ENCODE results near the gene CDH3. TPM values are rescaled to one million over a fixed set of nuclear protein-coding genes. Genes with fewer than 3 reads are reported as not detected.

The CDH3 gene
- total RNA-seq, 1 donor from 2014 or later: 14.1 TPM

- Histone ChIP-seq H3K36me3 (ENCODE audit: insufficient read depth, low read length) (no peaks in the 10 kb centered on the region), H3K4me2 (ENCODE audit: low read length) (no peak overlapping the region), H3K27me3 (ENCODE audit: insufficient read depth, low read length) (no peaks in the 10 kb centered on the region), H2AFZ (ENCODE audit: low read depth, low read length) (no peak overlapping the region), H3K4me1 (ENCODE audit: insufficient read depth, low read length) (no peaks in the 10 kb centered on the region), H3K27ac (ENCODE audit: low read depth, low read length) (no peak overlapping the region), H3K9ac (ENCODE audit: low read length) (no peak overlapping the region), H3K79me2 (ENCODE audit: insufficient read depth, low read length) (no peaks in the 10 kb centered on the region), H4K20me1 (ENCODE audit: insufficient read depth, low read length) (no peaks in the 10 kb centered on the region), H3K4me3 (ENCODE audit: insufficient read depth, low read depth, low read length) (no peak overlapping the region), H3K9me3 (ENCODE audit: insufficient read depth, low read depth, low read length) (peaks cover 7% of the 10 kb centered on the region)
- FAIRE-seq (no peak), DNase-seq (ENCODE audit: low read depth) (peak; percentile 55)
- no peaks in the 10 kb centered on the region for H3K4me1 Mint-ChIP-seq (ENCODE audit: low read depth, unreplicated experiment)
- H3K27me3 Mint-ChIP-seq (ENCODE audit: low read depth, unreplicated experiment): peaks cover 17% of the 10 kb centered on the region
- peaks cover 13% of the 10 kb centered on the region for H3K9me3 Mint-ChIP-seq (ENCODE audit: unreplicated experiment)
- TF ChIP-seq EZH2 (IDR thresholded peaks at IDR 0.05; ENCODE audit: insufficient read depth, low read length): no peak
- TF ChIP-seq, protein P1, sequence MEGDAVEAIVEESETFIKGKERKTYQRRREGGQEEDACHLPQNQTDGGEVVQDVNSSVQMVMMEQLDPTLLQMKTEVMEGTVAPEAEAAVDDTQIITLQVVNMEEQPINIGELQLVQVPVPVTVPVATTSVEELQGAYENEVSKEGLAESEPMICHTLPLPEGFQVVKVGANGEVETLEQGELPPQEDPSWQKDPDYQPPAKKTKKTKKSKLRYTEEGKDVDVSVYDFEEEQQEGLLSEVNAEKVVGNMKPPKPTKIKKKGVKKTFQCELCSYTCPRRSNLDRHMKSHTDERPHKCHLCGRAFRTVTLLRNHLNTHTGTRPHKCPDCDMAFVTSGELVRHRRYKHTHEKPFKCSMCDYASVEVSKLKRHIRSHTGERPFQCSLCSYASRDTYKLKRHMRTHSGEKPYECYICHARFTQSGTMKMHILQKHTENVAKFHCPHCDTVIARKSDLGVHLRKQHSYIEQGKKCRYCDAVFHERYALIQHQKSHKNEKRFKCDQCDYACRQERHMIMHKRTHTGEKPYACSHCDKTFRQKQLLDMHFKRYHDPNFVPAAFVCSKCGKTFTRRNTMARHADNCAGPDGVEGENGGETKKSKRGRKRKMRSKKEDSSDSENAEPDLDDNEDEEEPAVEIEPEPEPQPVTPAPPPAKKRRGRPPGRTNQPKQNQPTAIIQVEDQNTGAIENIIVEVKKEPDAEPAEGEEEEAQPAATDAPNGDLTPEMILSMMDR (IDR thresholded peaks at IDR 0.05; ENCODE audit: insufficient read depth, low read depth, low read length): no peak
- no peak overlapping the region for H3K4me3 Mint-ChIP-seq (ENCODE audit: unreplicated experiment)
- no peaks in the 10 kb centered on the region for H3K36me3 Mint-ChIP-seq (ENCODE audit: low read depth, unreplicated experiment)
- no peak overlapping the region for H3K27ac Mint-ChIP-seq (ENCODE audit: unreplicated experiment)
These were observed 32.1 kb upstream of the CDH3 start for GRCh38 chr16:68612996-68613395.

- Mint-ChIP-seq H3K4me1 (ENCODE audit: low read depth, unreplicated experiment) (no peaks in the 10 kb centered on the region), H3K27me3 (ENCODE audit: low read depth, unreplicated experiment) (peaks cover 21% of the 10 kb centered on the region), H3K4me3 (ENCODE audit: unreplicated experiment) (no peak overlapping the region), H3K9me3 (ENCODE audit: unreplicated experiment) (peaks cover 13% of the 10 kb centered on the region), H3K36me3 (ENCODE audit: low read depth, unreplicated experiment) (no peaks in the 10 kb centered on the region), H3K27ac (ENCODE audit: unreplicated experiment) (no peak overlapping the region)
- no peak overlapping the region for H3K4me2 ChIP-seq (ENCODE audit: low read length)
- H2AFZ ChIP-seq (ENCODE audit: low read depth, low read length): no peak overlapping the region
- TF ChIP-seq, protein P1 (IDR thresholded peaks at IDR 0.05; ENCODE audit: insufficient read depth, low read depth, low read length): no peak
- no peak for TF ChIP-seq EZH2 (IDR thresholded peaks at IDR 0.05; ENCODE audit: insufficient read depth, low read length)
- H3K36me3 ChIP-seq (ENCODE audit: insufficient read depth, low read length): no peaks in the 10 kb centered on the region
- no peaks in the 10 kb centered on the region for H4K20me1 ChIP-seq (ENCODE audit: insufficient read depth, low read length)
- H3K9ac ChIP-seq (ENCODE audit: low read length): no peak overlapping the region
- H3K9me3 ChIP-seq (ENCODE audit: insufficient read depth, low read depth, low read length): peaks cover 7% of the 10 kb centered on the region
- FAIRE-seq (no peak), DNase-seq (ENCODE audit: low read depth) (no peak)
- H3K4me1 ChIP-seq (ENCODE audit: insufficient read depth, low read length): no peaks in the 10 kb centered on the region
- no peaks in the 10 kb centered on the region for H3K27me3 ChIP-seq (ENCODE audit: insufficient read depth, low read length)
- H3K79me2 ChIP-seq (ENCODE audit: insufficient read depth, low read length): no peaks in the 10 kb centered on the region
- no peak overlapping the region for H3K4me3 ChIP-seq (ENCODE audit: insufficient read depth, low read depth, low read length)
- H3K27ac ChIP-seq (ENCODE audit: low read depth, low read length): no peak overlapping the region
These were observed 27.4 kb upstream of the CDH3 start for GRCh38 chr16:68617734-68618133.

- no peak overlapping the region for H3K4me3 Mint-ChIP-seq (ENCODE audit: unreplicated experiment)
- Histone ChIP-seq H3K79me2 (ENCODE audit: insufficient read depth, low read length) (no peaks in the 10 kb centered on the region), H3K36me3 (ENCODE audit: insufficient read depth, low read length) (no peaks in the 10 kb centered on the region), H3K4me2 (ENCODE audit: low read length) (no peak overlapping the region), H2AFZ (ENCODE audit: low read depth, low read length) (no peak overlapping the region), H4K20me1 (ENCODE audit: insufficient read depth, low read length) (no peaks in the 10 kb centered on the region), H3K9me3 (ENCODE audit: insufficient read depth, low read depth, low read length) (no peaks in the 10 kb centered on the region), H3K4me3 (ENCODE audit: insufficient read depth, low read depth, low read length) (no peak overlapping the region), H3K4me1 (ENCODE audit: insufficient read depth, low read length) (no peaks in the 10 kb centered on the region), H3K9ac (ENCODE audit: low read length) (no peak overlapping the region), H3K27ac (ENCODE audit: low read depth, low read length) (no peak overlapping the region), H3K27me3 (ENCODE audit: insufficient read depth, low read length) (no peaks in the 10 kb centered on the region)
- no peak for TF ChIP-seq EZH2 (IDR thresholded peaks at IDR 0.05; ENCODE audit: insufficient read depth, low read length)
- TF ChIP-seq, protein P1 (IDR thresholded peaks at IDR 0.05; ENCODE audit: insufficient read depth, low read depth, low read length): no peak
- H3K27me3 Mint-ChIP-seq (ENCODE audit: low read depth, unreplicated experiment): peaks cover 2% of the 10 kb centered on the region
- peaks cover 3% of the 10 kb centered on the region for H3K36me3 Mint-ChIP-seq (ENCODE audit: low read depth, unreplicated experiment)
- no peak for DNase-seq (ENCODE audit: low read depth)
- H3K27ac Mint-ChIP-seq (ENCODE audit: unreplicated experiment): no peak overlapping the region
- H3K9me3 Mint-ChIP-seq (ENCODE audit: unreplicated experiment): no peaks in the 10 kb centered on the region
- no peaks in the 10 kb centered on the region for H3K4me1 Mint-ChIP-seq (ENCODE audit: low read depth, unreplicated experiment)
- no peak for FAIRE-seq
These were observed 18.6 kb upstream of the CDH3 start for GRCh38 chr16:68626557-68626956.
